Measurements from ENCODE around the gene ATPAF1.

ATPAF1 gene

DNA sequence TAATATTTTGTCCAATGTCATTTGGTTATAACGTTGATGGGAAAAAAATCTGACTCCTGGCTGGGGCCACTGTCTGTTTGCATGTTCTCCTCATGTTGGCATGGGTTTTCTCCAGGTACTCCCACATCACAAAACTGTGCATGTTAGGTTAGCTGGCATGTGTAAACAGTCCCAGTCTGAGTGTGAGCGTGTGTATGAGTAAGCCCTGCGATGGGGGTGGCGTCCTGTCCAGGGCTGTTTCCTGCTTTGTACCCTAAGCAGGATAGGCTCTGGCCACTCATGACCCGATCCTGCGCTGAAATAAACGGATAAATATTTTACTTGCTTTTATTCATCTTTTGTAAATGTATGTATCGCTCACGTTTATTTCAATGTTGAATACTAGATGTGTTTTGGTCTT is 37.2 kb upstream of the ATPAF1 start:
- TF ChIP-seq CEBPB (IDR thresholded peaks at IDR 0.05) (no peak), ZBTB7A (IDR thresholded peaks at IDR 0.05; ENCODE audit: low read depth) (no peak), TEAD4 (IDR thresholded peaks at IDR 0.05) (no peak), NFIC (IDR thresholded peaks at IDR 0.05) (no peak), TCF12 (IDR thresholded peaks at IDR 0.05; ENCODE audit: low read depth) (no peak), YY1 (IDR thresholded peaks at IDR 0.05; ENCODE audit: low read depth) (no peak), CREB1 (IDR thresholded peaks at IDR 0.05; ENCODE audit: low read depth) (no peak), RAD21 (IDR thresholded peaks at IDR 0.05; ENCODE audit: low read depth) (no peak), TAF1 (IDR thresholded peaks at IDR 0.05; ENCODE audit: low read depth) (no peak), FOXM1 (IDR thresholded peaks at IDR 0.05; ENCODE audit: borderline replicate concordance, low read depth) (no peak), EP300 (IDR thresholded peaks at IDR 0.05; ENCODE audit: borderline replicate concordance) (no peak), EGR1 (IDR thresholded peaks at IDR 0.05) (no peak)
- TF ChIP-seq, protein P1, sequence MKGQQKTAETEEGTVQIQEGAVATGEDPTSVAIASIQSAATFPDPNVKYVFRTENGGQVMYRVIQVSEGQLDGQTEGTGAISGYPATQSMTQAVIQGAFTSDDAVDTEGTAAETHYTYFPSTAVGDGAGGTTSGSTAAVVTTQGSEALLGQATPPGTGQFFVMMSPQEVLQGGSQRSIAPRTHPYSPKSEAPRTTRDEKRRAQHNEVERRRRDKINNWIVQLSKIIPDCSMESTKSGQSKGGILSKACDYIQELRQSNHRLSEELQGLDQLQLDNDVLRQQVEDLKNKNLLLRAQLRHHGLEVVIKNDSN (IDR thresholded peaks at IDR 0.05), result no peak
- TF ChIP-seq, protein P2, sequence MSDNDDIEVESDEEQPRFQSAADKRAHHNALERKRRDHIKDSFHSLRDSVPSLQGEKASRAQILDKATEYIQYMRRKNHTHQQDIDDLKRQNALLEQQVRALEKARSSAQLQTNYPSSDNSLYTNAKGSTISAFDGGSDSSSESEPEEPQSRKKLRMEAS (IDR thresholded peaks at IDR 0.05), result no peak
- TF ChIP-seq, protein P3, sequence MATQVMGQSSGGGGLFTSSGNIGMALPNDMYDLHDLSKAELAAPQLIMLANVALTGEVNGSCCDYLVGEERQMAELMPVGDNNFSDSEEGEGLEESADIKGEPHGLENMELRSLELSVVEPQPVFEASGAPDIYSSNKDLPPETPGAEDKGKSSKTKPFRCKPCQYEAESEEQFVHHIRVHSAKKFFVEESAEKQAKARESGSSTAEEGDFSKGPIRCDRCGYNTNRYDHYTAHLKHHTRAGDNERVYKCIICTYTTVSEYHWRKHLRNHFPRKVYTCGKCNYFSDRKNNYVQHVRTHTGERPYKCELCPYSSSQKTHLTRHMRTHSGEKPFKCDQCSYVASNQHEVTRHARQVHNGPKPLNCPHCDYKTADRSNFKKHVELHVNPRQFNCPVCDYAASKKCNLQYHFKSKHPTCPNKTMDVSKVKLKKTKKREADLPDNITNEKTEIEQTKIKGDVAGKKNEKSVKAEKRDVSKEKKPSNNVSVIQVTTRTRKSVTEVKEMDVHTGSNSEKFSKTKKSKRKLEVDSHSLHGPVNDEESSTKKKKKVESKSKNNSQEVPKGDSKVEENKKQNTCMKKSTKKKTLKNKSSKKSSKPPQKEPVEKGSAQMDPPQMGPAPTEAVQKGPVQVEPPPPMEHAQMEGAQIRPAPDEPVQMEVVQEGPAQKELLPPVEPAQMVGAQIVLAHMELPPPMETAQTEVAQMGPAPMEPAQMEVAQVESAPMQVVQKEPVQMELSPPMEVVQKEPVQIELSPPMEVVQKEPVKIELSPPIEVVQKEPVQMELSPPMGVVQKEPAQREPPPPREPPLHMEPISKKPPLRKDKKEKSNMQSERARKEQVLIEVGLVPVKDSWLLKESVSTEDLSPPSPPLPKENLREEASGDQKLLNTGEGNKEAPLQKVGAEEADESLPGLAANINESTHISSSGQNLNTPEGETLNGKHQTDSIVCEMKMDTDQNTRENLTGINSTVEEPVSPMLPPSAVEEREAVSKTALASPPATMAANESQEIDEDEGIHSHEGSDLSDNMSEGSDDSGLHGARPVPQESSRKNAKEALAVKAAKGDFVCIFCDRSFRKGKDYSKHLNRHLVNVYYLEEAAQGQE (IDR thresholded peaks at IDR 0.05; ENCODE audit: low read depth), result no peak

DNA sequence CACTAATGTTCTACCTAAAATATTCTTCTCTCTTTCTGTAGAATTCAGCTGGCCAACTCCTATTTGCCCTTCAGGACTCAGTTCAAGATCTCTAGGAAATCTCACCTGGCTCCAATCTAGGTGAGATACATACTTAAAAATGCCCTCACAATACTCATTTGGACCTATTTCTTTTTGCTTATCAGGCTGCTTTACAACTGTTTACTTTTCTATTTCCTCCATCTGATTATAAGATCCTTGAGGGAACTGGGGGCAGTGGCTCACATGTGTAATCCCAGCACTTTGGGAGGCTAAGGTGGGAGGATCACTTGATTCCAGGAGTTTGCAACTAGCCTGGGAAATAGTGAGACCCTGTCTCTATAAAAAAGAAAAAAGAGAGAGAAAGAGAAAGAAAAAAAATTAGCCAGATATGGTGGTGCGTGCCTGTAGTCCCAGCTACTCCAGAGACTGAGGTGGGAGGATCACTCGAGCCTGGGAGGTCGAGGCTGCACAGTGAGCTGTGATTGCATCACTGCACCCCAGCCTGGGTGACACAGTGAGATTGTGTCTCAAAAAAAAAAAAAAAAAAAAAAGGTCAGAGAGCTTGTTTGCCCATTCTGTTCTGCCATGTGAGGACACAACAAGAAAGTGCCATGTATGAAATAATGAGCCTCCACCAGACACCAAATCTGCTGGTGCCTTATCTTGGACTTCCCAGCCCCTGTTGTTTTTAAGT is 35.9 kb upstream of the ATPAF1 start:
- TF ChIP-seq CREB1 (IDR thresholded peaks at IDR 0.05; ENCODE audit: low read depth) (no peak), ZBTB7A (IDR thresholded peaks at IDR 0.05; ENCODE audit: low read depth) (no peak), YY1 (IDR thresholded peaks at IDR 0.05; ENCODE audit: low read depth) (no peak), TAF1 (IDR thresholded peaks at IDR 0.05; ENCODE audit: low read depth) (no peak), CEBPB (IDR thresholded peaks at IDR 0.05) (no peak), EGR1 (IDR thresholded peaks at IDR 0.05) (no peak), EP300 (IDR thresholded peaks at IDR 0.05; ENCODE audit: borderline replicate concordance) (no peak), RAD21 (IDR thresholded peaks at IDR 0.05; ENCODE audit: low read depth) (no peak), FOXM1 (IDR thresholded peaks at IDR 0.05; ENCODE audit: borderline replicate concordance, low read depth) (no peak), TEAD4 (IDR thresholded peaks at IDR 0.05) (no peak)
- TF ChIP-seq, protein P1 (IDR thresholded peaks at IDR 0.05), result no peak
- TF ChIP-seq, protein P3 (IDR thresholded peaks at IDR 0.05; ENCODE audit: low read depth), result no peak

DNA sequence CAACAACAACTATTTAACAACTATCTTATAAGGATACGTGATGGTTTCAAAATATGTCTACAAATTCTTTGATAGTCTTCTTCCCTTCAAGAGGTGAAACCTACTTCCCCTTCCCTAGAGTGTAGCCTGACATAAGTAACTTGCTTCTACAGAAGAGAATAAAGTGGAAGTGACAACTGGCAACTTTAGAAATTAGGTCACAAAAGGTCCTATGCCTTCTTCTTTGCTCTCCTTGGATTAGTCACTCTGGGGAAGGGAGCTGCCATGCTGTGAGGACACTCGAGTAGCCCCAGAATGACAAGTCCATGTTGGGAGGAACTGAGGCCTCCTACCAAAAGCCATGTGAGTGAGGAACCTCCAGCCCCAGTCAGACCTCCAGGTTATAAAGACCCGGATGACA is 31.5 kb upstream of the ATPAF1 start:
- no peak for TF ChIP-seq TEAD4 (IDR thresholded peaks at IDR 0.05)
- TF ChIP-seq YY1 (IDR thresholded peaks at IDR 0.05; ENCODE audit: low read depth), result no peak

DNA sequence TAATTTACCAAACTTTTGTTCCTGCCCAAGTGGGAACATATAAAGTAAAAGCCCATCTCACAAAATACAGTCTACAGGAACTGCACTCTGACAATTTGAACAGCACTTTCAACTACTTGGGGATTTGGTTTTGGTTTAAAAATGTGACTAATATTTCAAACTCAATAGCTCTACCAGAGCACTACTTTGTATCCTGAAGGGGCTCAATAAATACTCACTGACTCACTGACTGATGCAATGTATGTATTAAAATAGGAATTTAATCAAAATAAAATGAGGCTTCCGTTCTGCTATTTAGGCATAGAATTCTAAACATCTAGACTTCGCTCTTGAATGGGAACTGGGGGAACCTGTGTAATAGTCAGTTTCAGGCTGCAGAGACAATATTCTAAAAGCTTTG is 28.9 kb upstream of the ATPAF1 start:
- TF ChIP-seq TCF12 (IDR thresholded peaks at IDR 0.05; ENCODE audit: low read depth), result no peak
- TF ChIP-seq NFIC (IDR thresholded peaks at IDR 0.05), result no peak
- TF ChIP-seq, protein P3 (IDR thresholded peaks at IDR 0.05; ENCODE audit: low read depth), result no peak
- no peak for TF ChIP-seq CEBPB (IDR thresholded peaks at IDR 0.05)
- TF ChIP-seq ZBTB7A (IDR thresholded peaks at IDR 0.05; ENCODE audit: low read depth), result no peak
- no peak for TF ChIP-seq YY1 (IDR thresholded peaks at IDR 0.05; ENCODE audit: low read depth)
- no peak for TF ChIP-seq TEAD4 (IDR thresholded peaks at IDR 0.05)
- TF ChIP-seq, protein P2 (IDR thresholded peaks at IDR 0.05), result no peak
